GM19025 (cell line): Measurements from ENCODE around the gene GBA3.

Experiments
- ATAC-seq: cut with Tn5 transposase; IDR thresholded peaks from one replicate; pipeline ENCODE4 v1.9.1; 2021; ENCODE audit warnings: mild to moderate bottlenecking, low read depth, moderate library complexity; ENCODE audit not compliant: unreplicated experiment

Gene GBA3

DNA sequence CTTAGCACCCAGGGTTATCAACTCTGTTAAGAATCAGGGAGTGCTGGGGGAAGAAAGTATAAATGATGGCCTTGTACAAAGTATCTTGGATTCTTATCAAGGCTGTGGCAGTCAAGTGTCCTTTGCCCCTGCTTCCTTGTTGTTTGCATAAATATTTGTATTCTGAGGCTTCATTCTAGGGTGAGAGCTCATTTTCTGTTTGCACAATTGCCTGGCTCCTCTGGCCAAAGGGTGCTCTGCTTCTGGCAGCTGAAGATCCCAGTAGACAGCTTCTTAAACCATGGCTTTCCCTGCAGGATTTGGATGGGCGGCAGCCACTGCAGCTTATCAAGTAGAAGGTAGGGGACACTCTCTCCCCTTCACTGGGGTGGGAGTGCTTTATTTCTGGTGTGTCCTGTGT, at the start of gene GBA3:
GBA3 (plus strand) TSS at position 202 of the 400 bp plus-strand sequence.
- ATAC-seq, result no peak

- ATAC-seq, result no peak
Observed at GRCh38 chr4:22643952-22644351, 48.8 kb upstream of the GBA3 start.

- no peak for ATAC-seq
Observed at GRCh38 chr4:22645481-22646182, 47.1 kb upstream of the GBA3 start.

DNA sequence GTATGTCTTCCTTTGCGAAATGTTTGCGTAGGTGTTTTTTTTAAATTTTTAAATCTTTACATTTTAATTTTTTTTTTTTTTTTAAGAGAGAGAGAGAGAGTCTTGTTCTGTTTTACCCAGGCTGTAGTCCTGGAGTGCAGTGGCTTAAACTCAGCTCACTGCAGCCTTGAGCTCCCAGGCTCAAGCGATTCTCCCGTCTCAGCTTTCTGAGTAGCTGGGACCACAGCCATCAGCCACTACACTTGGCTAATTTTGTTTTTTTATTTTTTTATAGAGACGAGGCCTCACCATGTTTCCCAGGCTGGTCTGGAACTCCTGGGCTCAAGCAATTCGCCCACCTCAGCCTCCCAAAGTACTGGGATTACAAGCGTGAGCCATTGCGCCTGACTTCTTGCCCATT, 43.7 kb upstream of the GBA3 start:
- ATAC-seq, result no peak

DNA sequence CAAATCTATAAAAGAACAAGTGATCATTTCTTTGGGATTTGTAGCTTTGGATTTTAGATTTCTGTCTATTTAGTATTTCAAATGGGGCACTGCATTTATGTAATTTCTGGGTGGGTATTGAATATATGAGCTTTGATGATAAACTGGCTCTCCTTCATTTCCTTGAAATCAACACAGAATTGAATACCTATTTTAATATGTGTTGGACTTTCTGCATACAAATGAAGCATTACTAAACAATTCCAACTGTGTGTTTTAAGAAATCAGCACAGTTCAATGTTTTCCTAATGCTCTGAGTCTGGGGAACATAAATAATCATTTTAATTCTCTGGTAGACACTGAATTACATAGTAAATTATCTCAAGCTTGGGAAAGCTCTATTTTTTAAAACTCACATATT, 42.0 kb upstream of the GBA3 start:
- ATAC-seq, result no peak

GRCh38 chr4:22653752-22654151, 39.0 kb upstream of the GBA3 start:
- ATAC-seq, result no peak

GRCh38 chr4:22661443-22661842, 31.3 kb upstream of the GBA3 start:
- ATAC-seq, result no peak

- no peak for ATAC-seq
Observed at GRCh38 chr4:22667332-22667940, 25.3 kb upstream of the GBA3 start.

- ATAC-seq, result no peak
Observed at GRCh38 chr4:22668301-22668700, 24.4 kb upstream of the GBA3 start.

- no peak for ATAC-seq
Observed at GRCh38 chr4:22668702-22669101, 24.0 kb upstream of the GBA3 start.

DNA sequence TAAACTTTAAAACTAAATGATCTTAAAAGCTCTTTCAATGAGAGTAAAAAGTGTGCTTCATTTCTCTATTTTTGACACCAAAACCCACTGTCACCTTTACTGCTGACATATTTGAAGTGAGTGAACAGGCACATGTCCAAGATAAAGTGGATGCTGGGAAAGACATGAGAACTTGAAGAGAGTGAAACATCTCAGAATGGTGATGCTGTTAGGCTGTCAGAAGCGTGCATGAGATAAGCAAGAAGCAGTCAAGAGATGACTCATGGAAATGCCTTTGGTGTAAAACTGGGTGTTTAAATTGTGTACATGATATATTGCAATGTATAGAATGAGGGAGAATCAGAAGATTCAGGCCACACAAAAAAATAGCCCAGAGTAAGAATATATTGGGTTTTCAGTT, 21.8 kb upstream of the GBA3 start:
- no peak for ATAC-seq

DNA sequence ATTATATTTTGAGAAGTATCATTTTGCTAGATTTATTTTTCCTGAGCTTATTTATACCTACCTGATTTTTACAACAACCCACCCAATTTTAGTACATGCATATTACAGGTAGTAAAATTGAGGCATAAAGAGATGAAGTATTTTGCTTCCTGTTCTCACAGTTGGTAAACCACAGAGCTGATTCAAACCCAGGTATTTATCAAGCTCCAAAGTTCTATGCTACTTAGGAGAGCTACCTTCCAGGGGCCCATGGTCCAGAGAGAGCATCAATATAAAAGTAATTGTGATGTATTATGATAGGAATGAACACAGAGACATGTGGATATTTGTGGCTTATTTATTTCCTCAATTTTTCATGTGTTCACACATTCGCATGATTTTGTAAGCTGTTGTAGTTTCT, 20.2 kb upstream of the GBA3 start:
- no peak for ATAC-seq

- no peak for ATAC-seq
Observed at GRCh38 chr4:22672944-22673343, 19.8 kb upstream of the GBA3 start.

- ATAC-seq, result no peak
Observed at GRCh38 chr4:22674700-22675099, 18.0 kb upstream of the GBA3 start.

- ATAC-seq, result no peak
Observed at GRCh38 chr4:22676063-22676462, 16.7 kb upstream of the GBA3 start.

DNA sequence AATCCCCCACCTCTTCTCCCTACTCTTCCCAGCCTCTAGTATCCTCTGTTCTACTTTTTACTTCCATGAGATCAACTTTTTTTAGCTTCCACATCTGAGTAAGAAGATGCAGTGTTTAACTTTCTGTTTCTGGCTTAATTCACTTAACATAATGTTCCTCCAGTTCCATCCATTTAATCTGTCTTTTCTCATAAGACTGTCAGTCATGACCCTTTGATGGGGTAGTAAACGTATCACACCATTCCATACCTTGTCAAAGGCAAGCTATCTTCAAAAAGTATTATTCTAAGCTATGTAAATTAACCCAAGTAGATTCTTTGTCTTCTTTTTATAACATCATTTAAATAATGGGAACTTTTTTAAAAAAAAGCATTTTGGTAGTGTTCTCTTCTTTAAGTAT, 15.0 kb upstream of the GBA3 start:
- no peak for ATAC-seq

- ATAC-seq, result no peak
Observed at GRCh38 chr4:22678940-22679854, 13.5 kb upstream of the GBA3 start.

DNA sequence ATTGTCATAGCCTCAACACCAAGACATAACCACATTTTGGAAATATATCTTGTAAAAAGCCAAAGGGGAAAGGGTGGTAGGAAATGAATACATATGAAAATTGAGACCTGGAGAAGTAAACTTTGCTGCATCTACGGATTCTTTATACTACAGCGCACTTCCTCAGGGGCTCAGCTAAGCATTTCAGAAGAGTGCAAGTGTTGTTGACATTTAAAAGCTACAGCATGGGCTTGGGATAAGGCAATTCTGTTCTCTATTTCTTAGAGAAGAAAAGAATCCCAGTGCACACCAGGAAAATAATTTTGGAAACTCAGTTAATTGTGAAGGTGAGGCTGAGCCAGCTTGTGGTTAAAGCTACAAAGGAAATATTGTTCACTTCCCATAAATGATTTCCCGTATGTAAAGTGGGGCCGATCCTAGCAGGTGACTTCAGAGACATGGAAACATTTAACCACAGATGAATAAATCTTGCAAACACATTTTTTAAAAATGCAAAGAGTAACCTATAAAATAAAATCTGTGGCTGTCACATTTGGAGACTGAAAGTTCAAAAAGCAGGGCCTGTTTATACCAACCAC, 12.6 kb upstream of the GBA3 start:
- ATAC-seq, result no peak

GRCh38 chr4:22683726-22684125, 9.0 kb upstream of the GBA3 start:
- no peak for ATAC-seq

GRCh38 chr4:22686141-22686540, 6.6 kb upstream of the GBA3 start:
- no peak for ATAC-seq

GRCh38 chr4:22688236-22688635, 4.5 kb upstream of the GBA3 start:
- ATAC-seq, result no peak
